ENCODE data around the gene MFAP3L.
"Not testable (repeated sequence)": the region's sequence is repeated elsewhere in the genome, so short reads cannot be mapped to it uniquely, and the experiment has no call there.

The MFAP3L gene

GRCh38 chr4:170026253-170027021 lies at the start of gene MFAP3L:
MFAP3L (minus strand) TSS chr4:170026395; CDS start chr4:170005877, 20,518 bp downstream.
- peak; percentile 70 for DNase-seq (ENCODE audit: low spot score)

- DNase-seq (ENCODE audit: low spot score), result no peak
These were observed 45.0 kb upstream of the MFAP3L start for GRCh38 chr4:170071196-170071595.

- DNase-seq (ENCODE audit: low spot score), result no peak
These were observed 42.4 kb upstream of the MFAP3L start for GRCh38 chr4:170068438-170069128.

- DNase-seq (ENCODE audit: low spot score), result no peak
These were observed 33.2 kb upstream of the MFAP3L start for GRCh38 chr4:170059421-170059820.

DNA sequence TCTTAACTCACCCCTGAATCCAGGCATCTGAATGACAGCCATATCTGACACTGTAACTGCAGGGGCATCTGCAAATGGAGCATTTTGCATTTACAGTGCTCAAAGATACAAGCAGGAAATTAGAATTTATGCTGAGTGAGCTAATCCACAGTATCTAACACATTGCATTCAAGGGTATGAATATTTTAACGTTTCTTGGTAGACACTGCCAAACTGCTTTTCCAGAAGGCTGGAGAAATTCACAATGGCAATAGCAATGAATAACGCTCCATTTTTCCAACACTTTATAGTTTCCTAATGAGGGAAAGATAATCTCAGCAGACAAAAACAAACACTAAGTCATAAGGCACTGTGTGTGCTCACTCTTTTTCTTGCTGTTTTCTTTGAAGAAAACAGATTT lies 32.6 kb upstream of the MFAP3L start:
- no peak for DNase-seq (ENCODE audit: low spot score)

GRCh38 chr4:170057866-170058265 lies 31.7 kb upstream of the MFAP3L start:
- DNase-seq (ENCODE audit: low spot score), result no peak

GRCh38 chr4:170052919-170053318 lies 26.7 kb upstream of the MFAP3L start:
- no peak for DNase-seq (ENCODE audit: low spot score)

DNA sequence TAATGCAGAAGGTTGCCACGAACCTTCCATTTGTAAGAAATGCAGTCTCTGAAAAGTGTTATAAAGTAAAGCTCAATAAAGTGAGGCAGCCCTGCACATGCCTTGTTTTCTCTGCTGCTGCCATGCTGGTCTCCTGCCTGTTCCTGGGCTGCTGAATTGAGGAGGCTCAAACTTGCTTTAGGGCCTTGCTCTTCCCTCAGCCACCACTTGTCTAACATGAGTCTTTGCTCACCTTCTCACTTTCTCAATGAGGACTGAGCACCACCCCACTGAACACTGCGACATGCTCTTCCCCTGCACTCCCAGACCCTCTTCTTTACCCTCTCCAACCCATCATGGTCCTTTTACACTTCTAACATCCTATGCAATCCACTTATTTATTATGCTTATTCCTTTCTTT lies 25.2 kb upstream of the MFAP3L start:
- DNase-seq (ENCODE audit: low spot score), result no peak

GRCh38 chr4:170049766-170050165 lies 23.6 kb upstream of the MFAP3L start:
- no peak for DNase-seq (ENCODE audit: low spot score)

- DNase-seq (ENCODE audit: low spot score), result peak; percentile 57
These were observed 21.7 kb upstream of the MFAP3L start for GRCh38 chr4:170047771-170048354.

GRCh38 chr4:170046156-170046555 lies 20.0 kb upstream of the MFAP3L start:
- DNase-seq (ENCODE audit: low spot score), result not testable (repeated sequence)

DNA sequence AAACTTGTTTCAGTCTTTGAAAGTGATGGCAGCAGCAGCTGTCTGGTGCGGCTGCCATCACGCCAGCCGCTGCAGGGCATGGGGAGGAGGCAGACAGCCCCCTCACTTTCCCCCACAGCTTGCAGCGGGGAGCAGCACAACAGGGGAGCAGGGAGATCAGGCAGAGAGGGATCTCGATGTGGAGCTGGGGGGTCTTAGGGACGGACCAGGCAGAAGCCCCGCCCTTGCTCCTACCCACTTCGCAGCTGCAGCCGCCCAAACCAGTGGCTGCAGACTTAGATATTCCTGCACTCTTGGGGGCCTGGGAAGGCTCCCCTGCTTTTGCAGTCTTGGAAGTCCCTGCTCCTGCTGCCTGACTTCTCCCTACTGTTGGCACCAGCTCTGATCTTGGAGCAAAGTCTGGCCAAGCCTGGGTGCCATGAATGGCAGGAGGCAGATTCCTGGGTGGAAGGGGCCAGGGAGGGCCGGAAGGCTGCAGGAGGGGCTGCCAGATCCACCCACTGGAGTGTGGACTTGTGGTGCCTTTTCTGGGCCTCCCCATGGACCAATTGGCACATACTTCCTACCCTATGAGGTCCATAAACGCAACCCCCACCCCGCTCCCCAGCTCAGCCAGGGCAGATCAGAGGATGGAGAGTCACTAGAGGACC lies 14.0 kb upstream of the MFAP3L start:
- DNase-seq (ENCODE audit: low spot score), result no peak

DNA sequence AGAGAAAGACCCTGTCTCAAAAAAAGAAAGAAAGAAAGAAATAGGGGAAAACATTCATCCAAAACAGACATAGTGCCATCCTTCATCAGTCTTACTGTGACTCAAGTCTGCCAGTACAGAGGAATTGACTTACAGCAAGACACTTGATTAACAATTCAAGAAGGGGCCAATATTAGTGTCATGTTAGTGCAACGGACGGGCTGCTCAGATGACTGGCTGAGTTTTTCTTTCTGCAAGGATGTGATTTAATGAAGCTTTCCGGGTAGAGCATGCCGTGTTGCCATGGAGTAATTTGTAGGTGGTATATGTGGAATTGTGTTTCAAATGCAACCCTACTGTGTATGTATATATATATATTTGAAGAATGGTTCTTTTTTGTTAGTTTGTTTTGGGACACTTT lies 12.6 kb upstream of the MFAP3L start:
- DNase-seq (ENCODE audit: low spot score), result no peak

DNA sequence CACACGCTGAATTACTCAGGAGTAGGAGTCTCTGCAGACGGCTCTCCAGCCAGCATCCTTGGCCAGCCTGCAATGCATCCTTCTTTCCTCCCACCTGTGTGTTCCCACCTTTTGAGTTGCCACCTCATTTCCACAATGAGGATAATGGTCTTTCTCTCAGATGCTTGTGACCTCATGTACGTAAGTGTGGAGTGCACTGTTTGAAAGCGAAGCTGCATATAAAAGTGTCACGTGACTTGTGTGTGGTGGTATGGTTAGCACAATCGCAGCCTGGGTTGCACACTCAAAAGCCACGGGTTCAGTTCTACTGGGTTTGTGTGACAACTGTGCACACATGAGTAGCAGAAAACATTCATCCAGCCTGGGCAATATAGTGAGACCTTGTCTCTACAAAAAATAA lies 12.0 kb upstream of the MFAP3L start:
- DNase-seq (ENCODE audit: low spot score), result no peak

DNA sequence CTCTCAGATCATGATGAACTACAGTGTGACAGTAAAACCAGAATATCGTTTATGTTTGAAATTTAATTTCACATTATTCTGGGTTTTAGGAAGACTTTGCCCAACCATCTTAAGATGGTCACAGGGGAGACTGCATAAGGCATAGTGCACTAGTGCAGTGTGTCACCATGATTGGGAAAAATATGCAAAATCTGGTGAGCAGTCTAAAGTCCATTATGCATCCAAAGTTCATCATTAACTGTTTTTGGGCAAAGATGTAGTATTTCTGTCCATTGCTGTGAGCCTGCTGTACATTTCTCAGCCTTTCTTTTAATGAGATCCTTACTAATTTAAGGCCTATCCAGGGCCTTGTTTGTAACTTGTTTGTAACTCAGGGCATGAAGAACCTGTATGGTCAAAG lies 11.3 kb upstream of the MFAP3L start:
- no peak for DNase-seq (ENCODE audit: low spot score)

DNA sequence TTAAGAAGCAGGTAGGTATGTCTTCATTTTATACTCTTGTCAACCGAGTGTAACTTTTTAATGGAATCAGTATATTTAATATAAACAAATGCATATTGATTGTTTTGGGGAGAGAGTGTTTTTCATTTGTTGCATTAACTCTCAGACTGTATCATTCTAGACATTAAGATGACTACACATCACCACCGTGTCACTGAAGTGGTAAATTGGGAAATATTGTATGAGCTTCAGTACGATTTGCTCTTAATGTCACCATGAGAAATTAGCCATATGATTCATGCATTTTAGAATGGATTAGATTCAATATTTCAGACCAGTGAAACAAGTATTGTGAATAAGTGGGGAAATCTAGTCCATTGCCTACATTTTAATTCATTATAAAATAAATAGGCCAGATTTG lies 9.7 kb upstream of the MFAP3L start:
- DNase-seq (ENCODE audit: low spot score), result no peak

DNA sequence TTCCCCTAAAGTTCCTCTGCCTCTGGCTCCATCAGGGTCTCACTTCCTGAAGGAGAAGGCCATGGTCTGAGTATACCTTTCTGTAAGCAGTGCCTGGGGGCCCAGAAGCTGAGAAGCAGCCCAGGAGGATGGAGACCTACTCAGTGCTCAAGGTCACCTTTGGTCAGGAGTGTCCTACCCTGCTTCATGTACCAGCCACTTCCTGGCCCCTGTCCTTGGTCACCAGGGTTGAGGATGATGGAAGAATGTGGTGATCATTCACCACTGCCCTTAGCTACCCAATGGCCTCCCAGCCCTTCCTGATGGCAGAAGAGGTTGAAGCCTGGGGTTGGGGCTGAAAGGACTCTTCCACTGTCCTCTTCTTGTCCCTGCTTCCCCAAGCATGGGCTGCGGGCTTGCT lies 9.0 kb upstream of the MFAP3L start:
- no peak for DNase-seq (ENCODE audit: low spot score)

DNA sequence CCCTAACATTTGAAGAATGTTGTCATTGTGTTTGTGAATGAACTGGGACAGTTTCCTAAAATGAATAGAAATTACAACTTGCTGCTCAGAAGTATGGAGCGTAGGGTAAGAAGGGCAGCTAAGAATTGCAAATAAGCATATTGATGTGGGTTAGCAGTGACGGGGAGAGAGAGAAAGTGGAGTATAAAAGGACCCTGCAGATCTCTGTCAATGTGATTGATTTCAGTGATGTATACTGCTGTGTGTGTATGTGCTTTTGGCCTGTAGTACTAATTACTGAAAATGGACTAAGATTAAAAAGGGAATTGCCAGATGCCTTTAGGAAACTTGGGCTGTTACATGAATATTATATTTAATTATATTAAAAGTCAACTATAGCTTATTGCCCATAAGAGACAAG lies 7.8 kb upstream of the MFAP3L start:
- DNase-seq (ENCODE audit: low spot score), result no peak

GRCh38 chr4:170030121-170030520 lies 3.9 kb upstream of the MFAP3L start:
- DNase-seq (ENCODE audit: low spot score), result no peak

GRCh38 chr4:170027181-170027829 lies 1.1 kb upstream of the MFAP3L start:
- peak; percentile 88 for DNase-seq (ENCODE audit: low spot score)

DNA sequence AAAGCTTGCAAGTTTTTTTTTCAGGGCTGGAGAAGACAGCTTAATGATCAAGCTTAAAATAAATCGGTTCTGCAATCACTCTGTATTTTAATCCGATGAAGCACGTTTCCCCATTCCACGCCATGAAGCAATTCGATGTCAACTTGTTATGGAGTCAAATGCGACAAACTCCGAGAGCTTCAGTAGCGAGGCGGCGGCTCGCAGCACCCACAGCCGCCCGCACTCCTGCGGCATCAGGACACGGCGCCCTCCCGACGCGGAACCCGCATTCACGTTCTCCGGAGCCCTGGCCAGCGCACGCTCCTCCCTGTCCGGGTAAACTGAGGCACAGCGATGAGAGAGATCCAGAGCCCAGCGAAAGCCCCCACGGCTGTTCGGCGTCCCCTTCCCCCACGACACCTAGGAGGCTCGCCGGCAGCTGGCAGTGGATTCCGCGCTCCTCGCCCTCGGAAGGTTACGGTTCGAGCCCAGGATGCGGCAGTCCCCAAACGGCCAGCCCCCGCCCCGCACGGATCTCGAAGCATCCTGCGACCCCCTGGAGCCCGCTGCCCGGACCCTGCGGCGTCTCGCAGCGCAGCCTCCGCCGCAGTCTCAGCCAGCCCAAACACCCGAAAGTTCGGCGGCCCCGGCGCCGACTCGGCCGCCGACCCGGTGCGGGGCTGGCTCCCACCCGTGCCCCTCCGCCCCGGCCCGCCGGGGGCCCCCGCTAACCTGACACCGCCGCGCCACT lies 507 bp downstream of the MFAP3L start:
- DNase-seq (ENCODE audit: low spot score), result no peak

DNA sequence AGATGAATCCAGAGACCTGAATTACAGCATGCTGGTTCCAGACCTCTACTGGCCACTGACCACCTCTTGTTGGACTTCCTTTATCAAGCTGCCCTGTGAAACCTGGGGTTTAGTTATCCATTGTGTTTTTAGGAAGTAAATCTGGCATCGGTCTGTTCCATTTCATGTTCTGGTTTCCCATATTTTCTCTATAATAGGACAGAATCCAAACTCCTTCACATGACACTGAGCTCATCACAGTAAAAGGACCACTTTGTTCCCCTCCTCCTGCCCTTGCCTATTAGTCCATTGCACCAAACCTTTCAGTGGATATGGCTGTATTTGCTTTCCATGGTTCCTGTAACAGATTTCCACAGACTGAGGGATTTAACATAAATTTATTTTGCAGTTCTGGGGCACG lies 4.0 kb downstream of the MFAP3L start:
- no peak for DNase-seq (ENCODE audit: low spot score)
